B cell (primary cell): ENCODE measurements around the gene MAML2.

Experiments
- CTCF ChIP-seq: fragments of 200-600 bp; IDR thresholded peaks from one replicate; pipeline ENCODE4 v1.8.0; 2022; ENCODE audit warnings: antibody characterized with exemption, mild to moderate bottlenecking
- EZH2 ChIP-seq: IDR thresholded peaks from 2 replicates; pipeline ENCODE4 v1.6.1; 2012; ENCODE audit warnings: borderline replicate concordance, low read depth, mild to moderate bottlenecking, moderate library complexity, low read length; ENCODE audit not compliant: insufficient read depth, poor library complexity, severe bottlenecking

GRCh38 chr11:95950905-95951304 is 392.1 kb downstream of the MAML2 start:
- no peak for TF ChIP-seq CTCF
- TF ChIP-seq EZH2 = no peak
